ENCODE measurements around the gene EHHADH.
A peak's percentile ranks its signal among the peaks of the same experiment; 100 is the strongest.

Gene EHHADH

GRCh38 chr3:185282696-185283373 is 29.0 kb upstream of the EHHADH start:
- no peaks in the 10 kb centered on the region for H3K79me2 ChIP-seq (ENCODE audit: insufficient read depth, low read length)
- no peaks in the 10 kb centered on the region for H3K9me2 ChIP-seq (replicated peaks; ENCODE audit: low read depth, low read length)
- no peaks in the 10 kb centered on the region for H4K20me1 ChIP-seq (ENCODE audit: insufficient read depth, low read length, poor library complexity, severe bottlenecking)
- no peaks in the 10 kb centered on the region for H3K27me3 ChIP-seq (ENCODE audit: insufficient read depth, low read length, poor library complexity, severe bottlenecking)
- no peaks in the 10 kb centered on the region for H3F3A ChIP-seq (ENCODE audit: low read depth)
- TF ChIP-seq EZH2phosphoT487 (IDR thresholded peaks at IDR 0.05; ENCODE audit: borderline replicate concordance) (no peak), CTCF (conservative IDR thresholded peaks at IDR 0.05; ENCODE audit: low read length) (no peak)
- no peak overlapping the region for H3K4me3 ChIP-seq (ENCODE audit: low read length, poor library complexity, severe bottlenecking)
- no peaks in the 10 kb centered on the region for H3K9me3 ChIP-seq (ENCODE audit: insufficient read depth, low read depth, low read length)
- no peak overlapping the region for H3K9ac ChIP-seq (ENCODE audit: low read depth, low read length, poor library complexity, severe bottlenecking)
- no peaks in the 10 kb centered on the region for H3K36me3 ChIP-seq (ENCODE audit: insufficient read depth, low read length)
- no peak overlapping the region for H2AFZ ChIP-seq (ENCODE audit: low read length)
- no peaks in the 10 kb centered on the region for H3K4me1 ChIP-seq (ENCODE audit: insufficient read depth, low read length, poor library complexity, severe bottlenecking)
- no peak overlapping the region for H3K4me2 ChIP-seq (ENCODE audit: low read depth, low read length, poor library complexity, severe bottlenecking)

GRCh38 chr3:185280572-185281365 is 26.9 kb upstream of the EHHADH start:
- Histone ChIP-seq H3K4me1 (ENCODE audit: insufficient read depth, low read length, poor library complexity, severe bottlenecking) (no peaks in the 10 kb centered on the region), H3K4me2 (ENCODE audit: low read depth, low read length, poor library complexity, severe bottlenecking) (no peak overlapping the region), H3F3A (ENCODE audit: low read depth) (no peaks in the 10 kb centered on the region)

GRCh38 chr3:185279587-185280138 is 25.8 kb upstream of the EHHADH start:
- no peaks in the 10 kb centered on the region for H3K79me2 ChIP-seq (ENCODE audit: insufficient read depth, low read length)
- no peak overlapping the region for H3K9ac ChIP-seq (ENCODE audit: low read depth, low read length, poor library complexity, severe bottlenecking)
- no peak overlapping the region for H3K4me3 ChIP-seq (ENCODE audit: low read length, poor library complexity, severe bottlenecking)
- H2AFZ ChIP-seq (ENCODE audit: low read length): no peak overlapping the region
- no peak for TF ChIP-seq EZH2phosphoT487 (IDR thresholded peaks at IDR 0.05; ENCODE audit: borderline replicate concordance)
- no peak for TF ChIP-seq CTCF (conservative IDR thresholded peaks at IDR 0.05; ENCODE audit: low read length)
- no peaks in the 10 kb centered on the region for H4K20me1 ChIP-seq (ENCODE audit: insufficient read depth, low read length, poor library complexity, severe bottlenecking)
- H3K9me2 ChIP-seq (replicated peaks; ENCODE audit: low read depth, low read length): no peaks in the 10 kb centered on the region
- H3F3A ChIP-seq (ENCODE audit: low read depth): no peaks in the 10 kb centered on the region
- no peaks in the 10 kb centered on the region for H3K4me1 ChIP-seq (ENCODE audit: insufficient read depth, low read length, poor library complexity, severe bottlenecking)
- H3K4me2 ChIP-seq (ENCODE audit: low read depth, low read length, poor library complexity, severe bottlenecking): no peak overlapping the region
- H3K9me3 ChIP-seq (ENCODE audit: insufficient read depth, low read depth, low read length): no peaks in the 10 kb centered on the region
- H3K36me3 ChIP-seq (ENCODE audit: insufficient read depth, low read length): no peaks in the 10 kb centered on the region
- peaks cover 4% of the 10 kb centered on the region for H3K27me3 ChIP-seq (ENCODE audit: insufficient read depth, low read length, poor library complexity, severe bottlenecking)

More at GRCh38 chr3:185280572-185281365, 26.9 kb upstream of the EHHADH start:
- no peak overlapping the region for H3K9ac ChIP-seq (ENCODE audit: low read depth, low read length, poor library complexity, severe bottlenecking)
- H3K9me2 ChIP-seq (replicated peaks; ENCODE audit: low read depth, low read length): no peaks in the 10 kb centered on the region
- H4K20me1 ChIP-seq (ENCODE audit: insufficient read depth, low read length, poor library complexity, severe bottlenecking): no peaks in the 10 kb centered on the region
- no peaks in the 10 kb centered on the region for H3K9me3 ChIP-seq (ENCODE audit: insufficient read depth, low read depth, low read length)
- H3K4me3 ChIP-seq (ENCODE audit: low read length, poor library complexity, severe bottlenecking): no peak overlapping the region
- H3K79me2 ChIP-seq (ENCODE audit: insufficient read depth, low read length): no peaks in the 10 kb centered on the region
- TF ChIP-seq EZH2phosphoT487 (IDR thresholded peaks at IDR 0.05; ENCODE audit: borderline replicate concordance) (no peak), CTCF (conservative IDR thresholded peaks at IDR 0.05; ENCODE audit: low read length) (peak; percentile 88)
- H2AFZ ChIP-seq (ENCODE audit: low read length): peak overlapping the region; percentile 73
- H3K27me3 ChIP-seq (ENCODE audit: insufficient read depth, low read length, poor library complexity, severe bottlenecking): peaks cover 4% of the 10 kb centered on the region
- H3K36me3 ChIP-seq (ENCODE audit: insufficient read depth, low read length): no peaks in the 10 kb centered on the region
